Measurements from ENCODE around the gene RNASEH1.
A peak's percentile ranks its signal among the peaks of the same experiment; 100 is the strongest.

GRCh38 chr2:3536682-3537632 lies 21.2 kb downstream of the RNASEH1 start:
- TF ChIP-seq CTCF (conservative IDR thresholded peaks at IDR 0.05; ENCODE audit: low read depth, low read length), result peak; percentile 48
- TF ChIP-seq EZH2 (IDR thresholded peaks at IDR 0.05; ENCODE audit: borderline replicate concordance, low read depth, low read length, poor library complexity, severe bottlenecking), result no peak
